ENCODE data around the gene MYRIP.
"Not testable (repeated sequence)": the region's sequence is repeated elsewhere in the genome, so short reads cannot be mapped to it uniquely, and the experiment has no call there.

The MYRIP gene

GRCh38 chr3:40129981-40130380, 320.6 kb downstream of the MYRIP start:
- no peak for DNase-seq (ENCODE audit: low read depth in 2 of 2)

- no peak for DNase-seq (ENCODE audit: low read depth in 2 of 2)
These were observed 321.3 kb downstream of the MYRIP start for GRCh38 chr3:40130721-40131120.

GRCh38 chr3:40133886-40134575, 324.6 kb downstream of the MYRIP start:
- DNase-seq (ENCODE audit: low read depth in 2 of 2): not testable (repeated sequence)

- DNase-seq (ENCODE audit: low read depth in 2 of 2): no peak
These were observed 328.3 kb downstream of the MYRIP start for GRCh38 chr3:40137591-40138295.

DNA sequence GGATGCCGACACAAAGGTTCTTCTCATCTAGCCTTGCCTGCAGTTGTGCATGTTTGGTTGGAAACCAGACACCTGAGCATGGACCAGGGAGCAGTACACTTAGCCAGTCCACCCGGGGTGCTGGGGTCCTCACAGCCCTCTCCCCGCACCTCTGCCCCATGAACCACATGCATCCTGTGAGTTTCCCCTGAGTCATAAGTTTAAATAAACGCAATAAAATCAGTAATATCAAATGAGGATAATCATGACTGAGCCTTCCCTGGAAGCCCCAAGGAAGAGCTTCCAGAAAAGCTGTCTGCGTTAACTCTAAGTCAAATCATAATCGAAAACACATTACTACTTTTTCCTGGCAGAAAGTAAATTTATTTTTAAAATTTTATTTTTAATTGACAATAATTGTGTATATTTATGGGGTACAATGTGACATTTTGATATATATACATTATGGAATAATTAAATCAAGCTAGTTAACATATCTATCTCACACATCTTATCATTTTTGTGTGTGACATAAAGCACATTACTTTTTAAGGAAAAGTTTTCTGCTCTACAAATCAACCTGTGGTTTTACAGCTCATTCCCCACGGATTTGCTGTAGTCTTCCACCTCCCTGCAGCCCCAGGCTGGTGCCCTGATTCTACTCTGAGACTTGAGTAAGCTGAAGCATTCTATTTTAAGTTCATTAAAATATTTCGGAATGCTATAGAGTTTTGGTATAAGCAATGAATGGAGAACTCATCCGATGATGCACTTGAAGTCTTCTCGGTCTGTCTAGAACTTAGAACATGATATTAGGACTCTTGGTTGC, 334.1 kb downstream of the MYRIP start:
- DNase-seq (ENCODE audit: low read depth in 2 of 2): no peak

DNA sequence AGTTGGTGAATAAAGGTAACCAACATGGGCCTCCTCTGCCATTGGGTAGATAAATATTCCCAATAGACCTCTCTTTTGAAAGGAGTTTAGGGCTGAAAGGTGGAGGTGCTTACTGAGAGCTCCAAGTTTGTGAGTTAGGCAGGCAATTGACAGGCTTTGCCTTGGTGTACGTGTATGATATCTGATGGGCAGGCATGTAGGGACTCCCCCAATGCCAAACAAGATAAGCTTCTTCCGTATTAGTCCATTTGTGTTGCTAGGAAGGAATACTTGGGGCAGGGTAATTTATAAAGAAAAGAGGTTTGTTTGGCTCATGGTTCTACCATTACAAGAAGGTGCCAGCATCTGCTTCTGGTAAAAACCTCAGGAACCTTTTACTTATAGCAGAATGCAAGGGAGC, 339.4 kb downstream of the MYRIP start:
- no peak for DNase-seq (ENCODE audit: low read depth in 2 of 2)

GRCh38 chr3:40152482-40153133, 343.2 kb downstream of the MYRIP start:
- no peak for DNase-seq (ENCODE audit: low read depth in 2 of 2)

DNA sequence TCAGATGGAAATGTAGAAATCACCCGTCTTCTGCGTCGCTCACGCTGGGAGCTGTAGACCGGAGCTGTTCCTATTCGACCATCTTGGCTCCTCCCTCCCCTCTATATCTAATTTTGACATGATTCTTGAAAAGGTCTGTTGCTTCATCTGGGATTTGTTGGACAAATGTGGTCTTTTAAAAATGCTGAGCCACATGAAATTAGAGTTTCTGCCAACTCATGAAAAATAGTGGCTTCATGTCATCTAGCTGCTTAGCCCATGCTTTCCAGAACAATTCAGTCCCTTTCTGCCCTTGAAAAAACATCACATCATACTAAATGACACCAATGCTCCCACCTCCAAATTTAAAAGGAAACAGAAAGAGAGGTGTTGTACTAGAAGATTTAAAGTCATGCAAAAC, 351.5 kb downstream of the MYRIP start:
- no peak for DNase-seq (ENCODE audit: low read depth in 2 of 2)

GRCh38 chr3:40162616-40163015, 353.2 kb downstream of the MYRIP start:
- no peak for DNase-seq (ENCODE audit: low read depth in 2 of 2)

DNA sequence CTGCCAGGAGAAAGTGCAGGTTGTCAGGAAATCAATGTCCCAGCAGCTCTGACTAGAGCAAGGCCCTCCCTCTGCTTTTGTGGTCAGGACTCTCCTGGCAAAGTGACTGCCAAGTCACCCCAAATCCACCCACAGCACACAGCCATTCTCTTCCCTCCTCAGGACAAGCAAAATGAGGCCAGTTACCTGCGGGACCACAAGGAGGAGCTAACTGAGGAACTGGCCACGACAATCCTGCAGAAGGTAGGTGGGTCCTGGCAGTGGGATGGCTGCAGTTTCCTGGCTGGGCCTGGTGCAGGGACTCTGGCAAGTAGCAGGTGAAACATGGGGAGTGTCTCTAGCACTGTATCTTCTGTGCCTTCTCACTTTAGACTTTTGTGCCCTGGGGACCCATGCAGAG, 357.6 kb downstream of the MYRIP start:
- DNase-seq (ENCODE audit: low read depth in 2 of 2): no peak

- no peak for DNase-seq (ENCODE audit: low read depth in 2 of 2)
These were observed 358.5 kb downstream of the MYRIP start for GRCh38 chr3:40167958-40168357.

GRCh38 chr3:40169983-40170382, 360.6 kb downstream of the MYRIP start:
- no peak for DNase-seq (ENCODE audit: low read depth in 2 of 2)

DNA sequence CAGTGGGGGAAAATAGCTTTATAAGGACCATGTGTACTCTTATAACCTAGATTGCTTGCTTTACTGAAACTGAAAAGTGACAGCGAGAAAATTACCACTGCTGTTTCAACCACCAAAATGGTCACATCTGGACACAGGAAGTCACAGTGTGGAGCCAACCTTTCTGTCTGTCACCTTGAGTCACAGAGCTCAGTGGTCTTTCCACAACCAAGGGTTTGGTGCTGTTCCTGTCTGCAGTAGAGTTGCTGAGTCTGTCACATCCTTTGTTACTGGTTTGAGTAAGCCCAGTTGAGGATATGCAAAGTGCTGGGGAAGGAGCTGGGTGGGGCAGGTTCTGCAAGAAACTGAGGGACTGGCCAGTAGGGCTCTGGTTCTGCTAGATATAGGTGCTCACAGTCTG, 361.0 kb downstream of the MYRIP start:
- no peak for DNase-seq (ENCODE audit: low read depth in 2 of 2)

DNA sequence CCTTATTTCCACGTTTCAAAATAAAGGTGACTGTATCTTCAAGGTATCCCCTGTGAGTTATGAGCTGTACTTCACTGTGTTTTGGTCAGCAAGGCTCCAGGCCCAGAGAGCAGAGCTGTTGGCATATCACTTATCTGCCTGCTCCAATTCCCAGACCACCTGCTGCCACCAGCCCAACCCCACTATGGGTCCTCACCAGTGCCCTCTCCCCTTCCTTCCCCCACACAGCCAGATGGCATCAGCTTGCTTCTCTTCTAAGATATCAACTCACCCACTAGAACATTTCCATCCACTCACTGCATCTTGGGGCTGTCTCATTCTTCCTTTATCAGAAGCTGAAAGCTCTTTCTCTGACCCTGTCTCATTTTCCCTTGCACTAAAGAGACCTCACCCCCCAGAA, 363.2 kb downstream of the MYRIP start:
- no peak for DNase-seq (ENCODE audit: low read depth in 2 of 2)

GRCh38 chr3:40173227-40173721, 363.9 kb downstream of the MYRIP start:
- DNase-seq (ENCODE audit: low read depth in 2 of 2): no peak

- DNase-seq (ENCODE audit: low read depth in 2 of 2): no peak
These were observed 368.7 kb downstream of the MYRIP start for GRCh38 chr3:40178012-40178594.

- peak in 1 of 2 donors; percentile 29 for DNase-seq (ENCODE audit: low read depth in 2 of 2)
These were observed 369.6 kb downstream of the MYRIP start for GRCh38 chr3:40179016-40179415.

GRCh38 chr3:40181182-40181581, 371.8 kb downstream of the MYRIP start:
- no peak for DNase-seq (ENCODE audit: low read depth in 2 of 2)

GRCh38 chr3:40185029-40185695, 375.8 kb downstream of the MYRIP start:
- no peak for DNase-seq (ENCODE audit: low read depth in 2 of 2)

- no peak for DNase-seq (ENCODE audit: low read depth in 2 of 2)
These were observed 377.1 kb downstream of the MYRIP start for GRCh38 chr3:40186508-40186907.

DNA sequence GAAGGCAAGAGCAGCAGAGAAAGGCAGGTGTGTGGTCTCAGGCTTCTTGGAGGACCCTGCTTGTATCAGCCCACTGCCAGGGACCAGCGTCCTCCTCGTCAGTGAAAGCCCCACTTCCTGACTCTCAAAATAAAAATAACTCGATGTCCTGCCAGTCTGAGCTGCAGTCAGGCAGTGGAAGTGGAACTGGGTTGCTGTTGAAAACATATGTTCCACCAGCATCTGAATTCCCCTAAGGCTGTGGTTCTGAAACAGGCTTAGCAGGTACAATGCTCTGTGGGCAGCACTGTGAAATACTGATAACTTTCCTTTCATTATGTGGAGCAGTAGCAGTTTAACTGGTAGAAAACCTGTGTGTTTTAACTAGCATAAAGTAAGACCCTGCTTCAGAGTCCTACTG, 378.5 kb downstream of the MYRIP start:
- no peak for DNase-seq (ENCODE audit: low read depth in 2 of 2)

Measured in stimulated activated CD8-positive, alpha-beta memory T cell treated with anti-CD3 and anti-CD28 coated beads, Interleukin-15, amount 100 ng/mL, for 4 hours (primary cell).